ENCODE measurements around the gene SLC6A3. TPM values are rescaled to one million over a fixed set of nuclear protein-coding genes. Genes with fewer than 3 reads are reported as not detected.

SLC6A3 gene
- total and polyA plus RNA-seq, 2 donors (not counting 1 experiment from before 2014, with no cell fraction given) = 0.01 to 0.15 TPM

DNA sequence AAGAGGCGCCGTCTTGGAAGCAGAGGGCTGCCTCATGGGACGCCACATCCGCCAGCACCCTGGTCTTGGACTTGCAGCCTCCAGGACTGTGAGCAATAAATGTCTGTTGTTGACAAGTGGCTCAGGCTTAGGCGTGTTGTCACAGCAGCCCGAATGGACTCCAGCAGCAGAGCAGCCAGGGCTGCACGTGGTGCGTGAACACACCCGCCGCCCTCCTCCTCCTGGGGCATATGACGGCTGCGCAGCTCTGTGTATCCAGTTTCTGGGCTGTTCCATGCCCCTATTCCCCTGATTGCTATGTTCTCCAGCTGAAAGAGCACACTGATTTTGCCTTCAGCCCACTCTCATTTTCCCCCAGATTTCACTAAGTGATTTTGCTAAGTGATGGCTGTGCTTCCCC is 64.3 kb downstream of the SLC6A3 start:
- Histone ChIP-seq H4K20me1 (ENCODE audit: control insufficient read depth, insufficient read depth, low read length, poor library complexity, severe bottlenecking) (no peaks in the 10 kb centered on the region), H3K36me3 (replicated peaks in 1 of 2; ENCODE audit: control extremely low read depth in 1 of 2, control insufficient read depth in 1 of 2, extremely low read depth in 1 of 2, insufficient read depth in 2 of 2, low read length in 1 of 2) (no peaks in the 10 kb centered on the region), H3K27ac (ENCODE audit: low read length in 2 of 2) (no peak overlapping the region), H3K79me2 (ENCODE audit: control insufficient read depth, insufficient read depth, low read length) (no peaks in the 10 kb centered on the region), H3K4me2 (replicated peaks; ENCODE audit: low read depth, low read length, poor library complexity, severe bottlenecking) (peak overlapping the region; percentile 72), H3K4me1 (ENCODE audit: control insufficient read depth in 2 of 2, insufficient read depth in 2 of 2, low read length in 2 of 2) (peaks cover 10 to 17% of the 10 kb centered on the region in 2 donors), H3K4me3 (ENCODE audit: control extremely low read depth in 1 of 5, extremely low read depth in 1 of 5, insufficient read depth in 1 of 5, low read depth in 2 of 5, low read length in 4 of 5) (peak overlapping the region in 2 of 5 experiments; percentile 33 to 45), H3K9ac (ENCODE audit: low read length) (peak overlapping the region; percentile 43), H3K9me3 (ENCODE audit: control extremely low read depth in 1 of 3, control insufficient read depth in 2 of 3, insufficient read depth in 1 of 3, low read length in 2 of 3) (peaks cover 0 to 11% (median 3%) of the 10 kb centered on the region in 3 donors), H2AFZ (ENCODE audit: insufficient read depth, low read depth, low read length, poor library complexity, severe bottlenecking) (peak overlapping the region; percentile 71), H3K27me3 (replicated peaks in 1 of 4; ENCODE audit: control extremely low read depth in 1 of 4, control insufficient read depth in 3 of 4, insufficient read depth in 4 of 4, low read length in 3 of 4) (no peaks in the 10 kb centered on the region)
- no peaks in the 10 kb centered on the region for H3K9me3 Mint-ChIP-seq (ENCODE audit: insufficient read depth)
- H3K4me3 Mint-ChIP-seq = peak overlapping the region; percentile 85
- CTCF ChIA-PET = interaction anchor here (0.9 to 3.5 kb wide), 15 partner anchors 10 to 264 kb away, joined by 3 to 38 read pairs (median 7); partner anchors contain the start of gene CLPTM1L
- 96% methylated on average over 12 of the region's 12 CpGs for WGBS (ENCODE audit: insufficient coverage)
- H3K4me1 Mint-ChIP-seq = peaks cover 24% of the 10 kb centered on the region
- DNase-seq = no peak
- POLR2A ChIA-PET = interaction anchor here (1.2 kb wide), 1 partner anchor 125 kb away, joined by 3 read pairs; no protein-coding TSS in a partner anchor
- no peaks in the 10 kb centered on the region for H3K27me3 Mint-ChIP-seq
- ATAC-seq (ENCODE audit: low read depth) = no peak
- TF ChIP-seq EZH2 (IDR thresholded peaks at IDR 0.05; ENCODE audit: borderline replicate concordance, insufficient read depth, low read depth, low read length, poor library complexity, severe bottlenecking) = no peak
- TF ChIP-seq, protein P1, sequence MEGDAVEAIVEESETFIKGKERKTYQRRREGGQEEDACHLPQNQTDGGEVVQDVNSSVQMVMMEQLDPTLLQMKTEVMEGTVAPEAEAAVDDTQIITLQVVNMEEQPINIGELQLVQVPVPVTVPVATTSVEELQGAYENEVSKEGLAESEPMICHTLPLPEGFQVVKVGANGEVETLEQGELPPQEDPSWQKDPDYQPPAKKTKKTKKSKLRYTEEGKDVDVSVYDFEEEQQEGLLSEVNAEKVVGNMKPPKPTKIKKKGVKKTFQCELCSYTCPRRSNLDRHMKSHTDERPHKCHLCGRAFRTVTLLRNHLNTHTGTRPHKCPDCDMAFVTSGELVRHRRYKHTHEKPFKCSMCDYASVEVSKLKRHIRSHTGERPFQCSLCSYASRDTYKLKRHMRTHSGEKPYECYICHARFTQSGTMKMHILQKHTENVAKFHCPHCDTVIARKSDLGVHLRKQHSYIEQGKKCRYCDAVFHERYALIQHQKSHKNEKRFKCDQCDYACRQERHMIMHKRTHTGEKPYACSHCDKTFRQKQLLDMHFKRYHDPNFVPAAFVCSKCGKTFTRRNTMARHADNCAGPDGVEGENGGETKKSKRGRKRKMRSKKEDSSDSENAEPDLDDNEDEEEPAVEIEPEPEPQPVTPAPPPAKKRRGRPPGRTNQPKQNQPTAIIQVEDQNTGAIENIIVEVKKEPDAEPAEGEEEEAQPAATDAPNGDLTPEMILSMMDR (IDR thresholded peaks at IDR 0.05) = no peak
- no peak overlapping the region for H3K27ac Mint-ChIP-seq
- intact Hi-C loops (cut with micrococcal nuclease) = loop anchor here (1.0 to 10.0 kb wide), 3 partner anchors 104 to 260 kb away; no protein-coding TSS in a partner anchor

Measured in B cell (primary cell).